ENCODE data around the gene RNASE3.
"Not testable (repeated sequence)": the region's sequence is repeated elsewhere in the genome, so short reads cannot be mapped to it uniquely, and the experiment has no call there.

RNASE3 gene

DNA sequence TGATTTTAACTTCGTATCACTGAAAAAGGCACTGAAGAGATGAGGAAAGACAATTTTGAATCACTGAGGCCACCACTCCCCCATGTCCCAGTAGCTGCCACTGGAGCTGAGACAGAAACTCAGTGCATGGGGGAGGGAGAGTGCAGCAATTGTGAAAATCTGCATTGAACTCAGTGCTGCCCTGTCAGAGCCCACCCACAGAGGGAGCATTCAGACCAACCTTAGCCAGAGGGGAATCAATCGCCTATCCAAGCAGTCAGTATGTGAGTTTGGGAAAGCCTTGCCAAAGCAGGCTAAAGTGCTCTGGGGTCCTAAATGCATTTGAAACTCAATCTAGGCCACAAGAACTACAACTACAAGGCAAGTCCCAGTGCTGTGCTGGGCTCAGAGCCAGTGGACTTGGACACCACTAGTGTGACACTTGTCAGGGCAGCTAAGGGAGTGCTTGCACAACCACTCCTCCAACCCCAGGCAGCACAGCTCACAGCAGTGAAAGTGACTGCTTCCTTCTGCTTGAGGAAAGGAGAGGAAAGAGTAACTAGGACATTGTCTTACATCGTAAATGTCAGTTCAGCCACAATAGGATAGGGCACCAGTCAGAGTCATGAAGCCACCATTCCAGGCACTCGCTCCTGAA is 13.3 kb downstream of the RNASE3 start:
- no peak for DNase-seq (ENCODE audit: low read depth)
- TF ChIP-seq, protein P1, sequence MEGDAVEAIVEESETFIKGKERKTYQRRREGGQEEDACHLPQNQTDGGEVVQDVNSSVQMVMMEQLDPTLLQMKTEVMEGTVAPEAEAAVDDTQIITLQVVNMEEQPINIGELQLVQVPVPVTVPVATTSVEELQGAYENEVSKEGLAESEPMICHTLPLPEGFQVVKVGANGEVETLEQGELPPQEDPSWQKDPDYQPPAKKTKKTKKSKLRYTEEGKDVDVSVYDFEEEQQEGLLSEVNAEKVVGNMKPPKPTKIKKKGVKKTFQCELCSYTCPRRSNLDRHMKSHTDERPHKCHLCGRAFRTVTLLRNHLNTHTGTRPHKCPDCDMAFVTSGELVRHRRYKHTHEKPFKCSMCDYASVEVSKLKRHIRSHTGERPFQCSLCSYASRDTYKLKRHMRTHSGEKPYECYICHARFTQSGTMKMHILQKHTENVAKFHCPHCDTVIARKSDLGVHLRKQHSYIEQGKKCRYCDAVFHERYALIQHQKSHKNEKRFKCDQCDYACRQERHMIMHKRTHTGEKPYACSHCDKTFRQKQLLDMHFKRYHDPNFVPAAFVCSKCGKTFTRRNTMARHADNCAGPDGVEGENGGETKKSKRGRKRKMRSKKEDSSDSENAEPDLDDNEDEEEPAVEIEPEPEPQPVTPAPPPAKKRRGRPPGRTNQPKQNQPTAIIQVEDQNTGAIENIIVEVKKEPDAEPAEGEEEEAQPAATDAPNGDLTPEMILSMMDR (IDR thresholded peaks at IDR 0.05; ENCODE audit: insufficient read depth, low read depth, low read length, missing control alignments): no peak
- no peak overlapping the region for H3K4me3 ChIP-seq (ENCODE audit: low read length)

DNA sequence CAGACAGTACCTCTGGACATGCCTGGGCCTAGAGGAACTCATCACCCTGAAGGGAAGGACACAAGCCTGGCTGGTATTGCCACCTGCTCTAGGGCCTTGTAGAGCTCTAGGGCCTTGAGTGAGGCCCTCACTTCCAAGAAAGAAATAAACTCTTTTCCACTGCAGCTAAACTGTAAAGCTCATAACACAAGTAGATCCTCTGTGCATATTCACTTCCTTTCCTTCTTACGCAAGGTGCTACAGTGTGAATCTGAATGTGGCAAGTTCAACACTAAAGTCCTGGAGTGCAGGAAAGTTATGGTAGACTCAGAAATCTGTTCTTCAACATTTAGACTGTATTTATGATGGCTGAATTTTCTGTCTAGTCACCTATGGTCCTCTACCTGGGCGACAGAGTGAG is 14.5 kb downstream of the RNASE3 start:
- TF ChIP-seq, protein P1 (IDR thresholded peaks at IDR 0.05; ENCODE audit: insufficient read depth, low read depth, low read length, missing control alignments): no peak
- no peak for DNase-seq (ENCODE audit: low read depth)
- no peak overlapping the region for H3K4me3 ChIP-seq (ENCODE audit: low read length)

DNA sequence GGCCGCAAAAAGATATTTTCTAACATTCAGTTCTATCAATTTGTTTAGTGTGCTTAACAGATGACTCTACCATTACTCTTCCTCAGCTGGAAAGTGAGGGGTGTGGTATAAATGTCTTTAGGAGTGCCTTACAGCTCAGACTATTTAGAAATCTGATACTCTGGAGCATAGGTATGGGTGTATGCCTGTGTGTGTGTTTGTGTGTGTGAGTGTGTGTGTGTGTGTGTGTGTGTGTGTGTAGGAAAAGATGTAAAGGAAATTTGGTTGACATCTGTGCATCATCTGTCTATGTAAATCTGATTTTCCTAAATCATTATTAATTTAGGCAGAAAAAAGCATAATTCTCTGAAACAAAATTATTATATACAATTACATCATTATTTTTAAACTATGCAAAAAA is 16.0 kb downstream of the RNASE3 start:
- TF ChIP-seq, protein P1 (IDR thresholded peaks at IDR 0.05; ENCODE audit: insufficient read depth, low read depth, low read length, missing control alignments): no peak
- H3K4me3 ChIP-seq (ENCODE audit: low read length): no peak overlapping the region
- DNase-seq (ENCODE audit: low read depth): peak; percentile 16

DNA sequence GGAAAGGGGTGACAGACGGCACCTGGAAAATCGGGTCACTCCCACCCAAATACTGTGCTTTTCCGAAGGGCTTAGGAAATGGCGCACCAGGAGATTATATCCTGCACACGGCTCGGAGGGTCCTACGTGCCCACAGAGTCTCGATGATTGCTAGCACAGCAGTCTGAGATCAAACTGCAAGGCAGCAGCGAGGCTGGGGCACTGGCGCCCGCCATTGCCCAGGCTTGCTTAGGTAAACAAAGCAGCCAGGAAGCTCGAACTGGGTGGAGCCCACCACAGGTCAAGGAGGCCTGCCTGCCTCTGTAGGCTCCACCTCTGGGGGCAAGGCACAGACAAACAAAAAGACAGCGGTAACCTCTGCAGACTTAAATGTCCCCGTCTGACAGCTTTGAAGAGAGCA is 19.6 kb downstream of the RNASE3 start:
- H3K4me3 ChIP-seq (ENCODE audit: low read length); DNase-seq (ENCODE audit: low read depth): not testable (repeated sequence)

GRCh38 chr14:20919038-20919756 is 28.0 kb downstream of the RNASE3 start:
- DNase-seq (ENCODE audit: low read depth): peak; percentile 7
- not testable (repeated sequence) for H3K4me3 ChIP-seq (ENCODE audit: low read length)

- H3K4me3 ChIP-seq (ENCODE audit: low read length); DNase-seq (ENCODE audit: low read depth): not testable (repeated sequence)
Measured at GRCh38 chr14:20923766-20924297, 32.6 kb downstream of the RNASE3 start.

DNA sequence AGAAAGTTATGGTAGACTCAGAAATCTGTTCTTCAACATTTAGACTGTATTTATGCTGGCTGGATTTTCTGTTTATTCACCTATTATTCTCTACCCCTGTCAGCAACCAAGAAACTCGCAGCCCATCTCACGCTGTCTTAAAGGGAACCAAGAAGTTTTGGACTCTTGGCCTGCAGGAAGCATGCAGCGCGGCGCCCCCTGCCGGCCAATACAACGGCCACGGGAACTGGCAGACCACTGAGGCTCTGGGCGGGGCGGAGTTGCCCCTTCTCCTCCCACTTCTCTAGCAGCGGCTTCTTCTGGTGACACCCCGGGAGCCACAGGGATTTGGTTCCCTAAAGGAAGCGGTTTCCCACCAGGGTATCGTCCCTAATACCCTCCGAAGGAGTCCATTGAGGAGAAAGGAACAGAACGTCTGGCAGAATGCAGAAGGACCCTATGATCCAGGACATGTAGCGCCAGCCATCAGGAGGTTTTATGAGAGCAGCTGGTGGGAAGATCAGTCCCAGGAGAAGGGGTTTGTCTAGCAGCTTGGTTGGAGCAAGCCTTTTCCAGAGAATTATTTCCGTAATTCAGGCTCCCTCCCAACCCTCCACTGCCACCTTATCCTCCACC is 43.1 kb downstream of the RNASE3 start:
- TF ChIP-seq, protein P1 (IDR thresholded peaks at IDR 0.05; ENCODE audit: insufficient read depth, low read depth, low read length, missing control alignments): peak; percentile 25
- peak; percentile 8 for DNase-seq (ENCODE audit: low read depth)
- H3K4me3 ChIP-seq (ENCODE audit: low read length): no peak overlapping the region

DNA sequence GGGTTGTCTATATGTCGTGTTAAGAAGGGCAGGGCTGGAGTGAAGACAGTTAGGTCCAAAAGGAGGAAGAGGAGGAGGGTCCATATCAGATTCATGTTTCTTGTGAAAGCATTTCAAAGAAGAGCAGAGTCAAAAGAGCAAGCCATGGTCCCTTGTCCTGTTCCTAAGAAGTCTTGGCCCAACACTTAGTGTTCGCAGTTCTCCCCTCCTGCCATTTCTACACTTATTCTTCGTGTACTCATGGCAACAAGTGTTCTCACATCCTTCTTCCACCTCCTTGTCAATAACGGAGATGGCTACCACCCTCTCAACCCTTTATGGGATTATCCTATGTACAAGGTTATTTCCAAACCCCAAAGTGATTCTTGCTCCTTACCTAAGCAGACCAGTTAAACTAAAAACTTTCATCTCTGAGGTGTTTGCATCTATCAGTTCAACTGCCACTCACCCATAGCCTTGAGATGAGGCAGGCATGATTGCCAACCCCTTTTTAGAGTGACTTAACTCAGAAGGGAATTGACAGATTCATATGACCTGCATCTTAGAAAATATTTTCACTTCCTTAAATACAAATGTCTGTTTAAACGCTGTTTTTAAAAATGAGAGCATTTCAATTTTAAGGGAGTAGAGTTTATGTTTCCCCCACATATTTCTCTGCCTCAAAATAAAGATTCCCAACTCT is 44.3 kb downstream of the RNASE3 start:
- no peak overlapping the region for H3K4me3 ChIP-seq (ENCODE audit: low read length)
- TF ChIP-seq, protein P1 (IDR thresholded peaks at IDR 0.05; ENCODE audit: insufficient read depth, low read depth, low read length, missing control alignments): no peak
- no peak for DNase-seq (ENCODE audit: low read depth)
